ENCODE results near the gene SEMA4D.

Gene SEMA4D

GRCh38 chr9:89379508-89380115 lies 118.3 kb downstream of the SEMA4D start:
- TF ChIP-seq POLR2A (IDR thresholded peaks at IDR 0.05; ENCODE audit: extremely low read depth, insufficient read length): no peak
- TF ChIP-seq CTCF (IDR thresholded peaks at IDR 0.05; ENCODE audit: low read depth, low read length): no peak
- TF ChIP-seq MYC (IDR thresholded peaks at IDR 0.05; ENCODE audit: low read depth, low read length): 0 out of 2 replicates have a peak, but pooled peaks have one; percentile 55
- peak; percentile 57 for TF ChIP-seq MAX (IDR thresholded peaks at IDR 0.05; ENCODE audit: low read depth, low read length)
- DNase-seq (ENCODE audit: low read depth): peak; percentile 67
- no peak overlapping the region for H3K4me3 ChIP-seq (ENCODE audit: low read depth, low read length)

DNA sequence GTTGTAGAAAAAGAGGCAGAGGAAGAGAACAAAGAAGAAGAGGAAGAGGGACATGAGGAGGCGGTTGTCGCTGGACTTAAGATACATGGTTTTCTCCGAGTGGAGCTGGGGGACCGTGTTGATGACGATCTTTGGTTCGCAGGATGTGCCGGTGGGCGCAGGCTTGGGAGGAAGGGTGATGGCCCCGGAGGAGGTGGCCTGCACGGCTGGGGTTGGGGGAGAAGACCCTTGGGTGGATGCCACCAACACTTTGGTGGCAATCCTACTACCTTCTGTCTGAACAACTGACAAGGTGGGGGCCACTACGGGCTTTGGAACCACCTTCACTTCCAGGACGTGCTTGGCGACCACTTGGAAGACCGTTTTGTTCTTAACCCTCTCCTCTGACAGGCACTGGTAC lies 118.9 kb downstream of the SEMA4D start:
- TF ChIP-seq CTCF (IDR thresholded peaks at IDR 0.05; ENCODE audit: low read depth, low read length): no peak
- TF ChIP-seq MYC (IDR thresholded peaks at IDR 0.05; ENCODE audit: low read depth, low read length): no peak
- TF ChIP-seq POLR2A (IDR thresholded peaks at IDR 0.05; ENCODE audit: extremely low read depth, insufficient read length): no peak
- TF ChIP-seq MAX (IDR thresholded peaks at IDR 0.05; ENCODE audit: low read depth, low read length): no peak
- DNase-seq (ENCODE audit: low read depth): no peak
- H3K4me3 ChIP-seq (ENCODE audit: low read depth, low read length): no peak overlapping the region

DNA sequence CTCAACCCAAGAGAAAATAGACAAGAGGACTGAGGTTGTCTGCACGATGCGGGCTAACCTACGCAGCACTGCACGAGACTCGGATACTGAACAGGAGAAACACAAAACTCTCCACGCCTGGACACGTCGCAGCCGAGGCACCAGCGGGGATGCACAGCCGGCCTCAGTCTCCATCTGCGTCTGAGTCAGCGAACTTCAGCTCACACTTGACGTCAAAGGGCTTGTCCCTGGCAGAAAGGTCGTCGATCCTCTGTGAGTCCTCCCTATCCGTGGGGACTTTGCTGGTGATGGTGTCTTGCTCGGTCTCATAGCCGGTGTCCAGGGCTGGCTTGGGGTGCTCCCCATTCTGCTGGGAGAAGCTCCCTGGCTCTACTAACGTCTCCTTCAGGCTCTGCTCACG lies 119.4 kb downstream of the SEMA4D start:
- DNase-seq (ENCODE audit: low read depth): no peak
- TF ChIP-seq MYC (IDR thresholded peaks at IDR 0.05; ENCODE audit: low read depth, low read length) (no peak), CTCF (IDR thresholded peaks at IDR 0.05; ENCODE audit: low read depth, low read length) (no peak), POLR2A (IDR thresholded peaks at IDR 0.05; ENCODE audit: extremely low read depth, insufficient read length) (no peak), MAX (IDR thresholded peaks at IDR 0.05; ENCODE audit: low read depth, low read length) (no peak)
- H3K4me3 ChIP-seq (ENCODE audit: low read depth, low read length): no peak overlapping the region

DNA sequence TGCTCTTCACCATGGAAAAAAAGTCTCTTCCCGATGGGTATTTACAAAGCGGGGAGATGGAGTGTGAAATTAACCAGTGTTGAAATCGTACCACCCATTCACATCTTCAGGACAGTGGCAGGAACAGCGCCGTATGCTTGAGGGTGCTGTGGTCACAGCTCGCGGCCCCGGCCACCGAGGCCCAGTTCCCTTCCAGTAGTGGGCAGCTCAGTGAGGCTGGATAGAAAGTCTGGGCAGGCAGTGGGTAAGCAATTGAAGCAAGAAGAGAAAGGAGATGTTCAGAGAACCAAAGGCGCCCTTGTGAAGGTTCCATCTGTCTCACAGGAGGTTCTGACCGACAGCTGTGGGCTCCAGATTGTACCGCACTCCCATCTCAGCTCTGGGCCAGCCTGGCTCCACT lies 120.5 kb downstream of the SEMA4D start:
- peak; percentile 56 for DNase-seq (ENCODE audit: low read depth)
- TF ChIP-seq POLR2A (IDR thresholded peaks at IDR 0.05; ENCODE audit: extremely low read depth, insufficient read length) (no peak), MAX (IDR thresholded peaks at IDR 0.05; ENCODE audit: low read depth, low read length) (no peak)

GRCh38 chr9:89376741-89377351 lies 121.1 kb downstream of the SEMA4D start:
- TF ChIP-seq MAX (IDR thresholded peaks at IDR 0.05; ENCODE audit: low read depth, low read length): no peak
- DNase-seq (ENCODE audit: low read depth): no peak
- no peak overlapping the region for H3K4me3 ChIP-seq (ENCODE audit: low read depth, low read length)

More for the DNA sequence above, 120.5 kb downstream of the SEMA4D start:
- no peak overlapping the region for H3K4me3 ChIP-seq (ENCODE audit: low read depth, low read length)

- TF ChIP-seq MAX (IDR thresholded peaks at IDR 0.05; ENCODE audit: low read depth, low read length) (no peak), MYC (IDR thresholded peaks at IDR 0.05; ENCODE audit: low read depth, low read length) (no peak), POLR2A (IDR thresholded peaks at IDR 0.05; ENCODE audit: extremely low read depth, insufficient read length) (no peak), CTCF (IDR thresholded peaks at IDR 0.05; ENCODE audit: low read depth, low read length) (no peak)
- no peak overlapping the region for H3K4me3 ChIP-seq (ENCODE audit: low read depth, low read length)
- no peak for DNase-seq (ENCODE audit: low read depth)
Observed at GRCh38 chr9:89376286-89376685, 121.6 kb downstream of the SEMA4D start.

All from NB4 (cell line).